HCT116 (cell line): ENCODE data around the gene TSKU. TPM values are rescaled to one million over a fixed set of nuclear protein-coding genes. Genes with fewer than 3 reads are reported as not detected.

Experiments used
- ATAC-seq: fragments of 200-7000 bp; cut with Tn5 transposase; 2 replicates; pipeline ENCODE4 v1.9.1; 2020; ENCODE audit warnings: mild to moderate bottlenecking, moderate library complexity
- BruUV-seq: library from RNA; stranded (reverse); fragments of 400-500 nt; replicated peaks from 2 replicates; lab custom pipeline; 2021; lab: Mats Ljungman, UMichigan
- CTCF ChIA-PET: fragments of 300-600 bp; sonication (Branson Sonifier 250); formaldehyde crosslinking; loops from one replicate; lab custom pipeline; 2021; ENCODE audit warnings: antibody characterized with exemption; lab: Charles Lee
- POLR2A ChIA-PET: fragments of 300-600, 350-600 bp; sonication (Branson Sonifier 250); formaldehyde crosslinking; loops from one replicate; lab custom pipeline; 2021; ENCODE audit warnings: antibody characterized with exemption; lab: Charles Lee
- RAD21 ChIA-PET, 2 experiments: fragments of 300-600 bp; sonication (Branson Sonifier 250); formaldehyde crosslinking; loops; one replicate each; lab custom pipeline; 2023; ENCODE audit warnings: low total read pairs in 2 of 2; ENCODE audit not compliant: uncharacterized antibody in 2 of 2, unreplicated experiment in 2 of 2, low non-redundant PET in 1 of 2; lab: Charles Lee
- DNase-seq: peaks from one replicate; pipeline ENCODE4 v3.0.0-alpha.2; 2010; ENCODE audit warnings: low read depth, low spot score
- H2AFZ ChIP-seq: fragments of 200-600 bp; shearing (Covaris generic), sonication (generic); 2 replicates; pipeline ENCODE4 v1.6.1; 2017; ENCODE audit warnings: low read depth, mixed run types, mixed read lengths, antibody characterized with exemption, low read length; ENCODE audit not compliant: poor library complexity, severe bottlenecking
- H3K27ac ChIP-seq: 2 replicates; pipeline ENCODE4 v1.5.1; 2012; ENCODE audit warnings: low read depth, low read length
- H3K27me3 ChIP-seq: fragments of 200-600 bp; sonication (generic); 2 replicates; pipeline ENCODE4 v1.6.1; 2016; ENCODE audit warnings: mixed run types, low read length, mixed read lengths; ENCODE audit not compliant: insufficient read depth
- H3K36me3 ChIP-seq, 2 experiments: fragments of 200-500 bp in 1 of 2; fragments of 200-600 bp in 1 of 2; sonication (Bioruptor generic) in 1 of 2; sonication (generic) in 1 of 2; 2 replicates each; pipeline versions ENCODE4 v1.5.1 to v1.6.1; 2014 to 2016; ENCODE audit warnings: low read length in 2 of 2, inconsistent platforms in 1 of 2, mixed read lengths in 1 of 2, mixed run types in 1 of 2; ENCODE audit not compliant: insufficient read depth in 2 of 2, control insufficient read depth in 1 of 2
- H3K4me1 ChIP-seq, 2 experiments: fragments of 200-600 bp in 1 of 2; sonication (generic) in 1 of 2; 2 replicates each; pipeline versions ENCODE4 v1.5.1 to v1.6.1; 2012 to 2017; ENCODE audit warnings: low read length in 2 of 2, inconsistent platforms in 1 of 2, mild to moderate bottlenecking in 1 of 2, mixed read lengths in 1 of 2, mixed run types in 1 of 2, moderate library complexity in 1 of 2; ENCODE audit not compliant: insufficient read depth in 2 of 2, control insufficient read depth in 1 of 2
- H3K4me2 ChIP-seq: fragments of 200-600 bp; sonication (generic); 2 replicates; pipeline ENCODE4 v1.6.1; 2017; ENCODE audit warnings: mixed run types, low read length, mixed read lengths
- H3K4me3 ChIP-seq, 2 experiments: fragments of 200-600 bp in 1 of 2; sonication (generic) in 1 of 2; replicated peaks in 1 of 2; 2 replicates each; pipeline ENCODE4 v1.5.1; 2011 to 2016; ENCODE audit warnings: low read length in 2 of 2, control low read depth in 1 of 2, low read depth in 1 of 2, mild to moderate bottlenecking in 1 of 2, mixed read lengths in 1 of 2, mixed run types in 1 of 2
- H3K79me2 ChIP-seq: fragments of 200-600 bp; sonication (generic); 2 replicates; pipeline ENCODE4 v1.6.1; 2017; ENCODE audit warnings: mild to moderate bottlenecking, mixed run types, low read length, moderate library complexity, mixed read lengths; ENCODE audit not compliant: insufficient read depth
- H3K9ac ChIP-seq: fragments of 200-600 bp; sonication (generic); 2 replicates; pipeline ENCODE4 v1.6.1; 2016; ENCODE audit warnings: low read length, mixed read lengths
- H3K9me2 ChIP-seq: fragments of 200-600 bp; sonication (generic), shearing (Covaris generic); 2 replicates; pipeline ENCODE4 v1.6.1; 2017; ENCODE audit warnings: mixed run types, mild to moderate bottlenecking, moderate library complexity; ENCODE audit not compliant: insufficient read depth
- H3K9me3 ChIP-seq, 2 experiments: fragments of 200-500 bp in 1 of 2; fragments of 200-600 bp in 1 of 2; sonication (Bioruptor generic) in 1 of 2; sonication (generic) in 1 of 2; 2 replicates each; pipeline ENCODE4 v1.6.1; 2014 to 2017; ENCODE audit warnings: low read length in 2 of 2, mixed read lengths in 2 of 2, inconsistent platforms in 1 of 2, low read depth in 1 of 2, mild to moderate bottlenecking in 1 of 2, mixed run types in 1 of 2, moderate library complexity in 1 of 2; ENCODE audit not compliant: control insufficient read depth in 1 of 2, insufficient read depth in 1 of 2
- H4K20me1 ChIP-seq: fragments of 200-600 bp; sonication (generic), shearing (Covaris generic); 2 replicates; pipeline ENCODE4 v1.6.1; 2017; ENCODE audit warnings: mixed run types, mild to moderate bottlenecking, moderate library complexity; ENCODE audit not compliant: insufficient read depth
- ATF3 ChIP-seq: IDR thresholded peaks from 2 replicates; pipeline ENCODE4 v1.6.1; 2012
- CEBPB ChIP-seq: IDR thresholded peaks from 2 replicates; pipeline ENCODE4 v1.6.1; 2012; ENCODE audit warnings: low read depth
- CTCF ChIP-seq, 3 experiments: fragments of 200-600 bp in 1 of 3; sonication (generic) in 1 of 3; IDR thresholded peaks in 2 of 3; conservative IDR thresholded peaks in 1 of 3; 2 replicates each; pipeline ENCODE4 v1.5.1; 2012 to 2017; ENCODE audit warnings: low read depth in 2 of 3, low read length in 2 of 3, antibody characterized with exemption in 1 of 3, borderline replicate concordance in 1 of 3, control low read depth in 1 of 3, mild to moderate bottlenecking in 1 of 3, mixed read lengths in 1 of 3, mixed run types in 1 of 3, moderate library complexity in 1 of 3; ENCODE audit not compliant: insufficient read depth in 1 of 3
- EGR1 ChIP-seq: IDR thresholded peaks from 2 replicates; pipeline ENCODE4 v1.6.1; 2012; ENCODE audit warnings: low read depth
- ELF1 ChIP-seq: IDR thresholded peaks from 2 replicates; pipeline ENCODE4 v1.6.1; 2012; ENCODE audit warnings: low read depth, borderline replicate concordance
- POLR2A ChIP-seq: IDR thresholded peaks from 2 replicates; pipeline ENCODE4 v1.7.0; 2011; ENCODE audit warnings: borderline replicate concordance; ENCODE audit not compliant: insufficient read depth, insufficient read length; ENCODE audit errors: extremely low read depth
- RAD21 ChIP-seq: IDR thresholded peaks from 2 replicates; pipeline ENCODE4 v1.6.1; 2012; ENCODE audit warnings: low read depth, mild to moderate bottlenecking
- SP1 ChIP-seq: IDR thresholded peaks from 2 replicates; pipeline ENCODE4 v1.6.1; 2012; ENCODE audit warnings: low read depth
- SRF ChIP-seq: IDR thresholded peaks from 2 replicates; pipeline ENCODE4 v1.6.1; 2012; ENCODE audit warnings: low read depth
- TCF7L2 ChIP-seq: IDR thresholded peaks from 2 replicates; pipeline ENCODE4 v1.7.0; 2011; ENCODE audit warnings: borderline replicate concordance, inconsistent platforms; ENCODE audit not compliant: insufficient read depth, insufficient read length; ENCODE audit errors: extremely low read depth
- YY1 ChIP-seq: IDR thresholded peaks from 2 replicates; pipeline ENCODE4 v1.6.1; 2011; ENCODE audit warnings: low read length, low read depth, moderate library complexity, mild to moderate bottlenecking; ENCODE audit not compliant: insufficient replicate concordance; ENCODE audit errors: extremely low read depth
- ZBTB33 ChIP-seq: IDR thresholded peaks from 2 replicates; pipeline ENCODE4 v1.6.1; 2011; ENCODE audit warnings: mild to moderate bottlenecking, low read length, moderate library complexity; ENCODE audit not compliant: insufficient replicate concordance; ENCODE audit errors: extremely low read depth
- intact Hi-C: fragments of 100-400 bp; cut with micrococcal nuclease; formaldehyde crosslinking; loops from 2 replicates; pipeline ENCODE4 v1.10.0; 2022
- total RNA-seq: library from RNA; stranded (reverse); gene quantifications from one replicate; pipeline ENCODE4 v1.2.1, GENCODE V29; 2021; ENCODE audit not compliant: unreplicated experiment

The TSKU gene
- total RNA-seq, 1 experiment from 2014 or later: 21.9 TPM

- ChIA-PET POLR2A (no interaction called here), CTCF (interaction anchor here (1.6 kb wide), 1 partner anchor 14 kb away, joined by 7 read pairs; no protein-coding TSS in a partner anchor), RAD21 (no interaction called here)
- H3K36me3 ChIP-seq: no peaks in the 10 kb centered on the region
- no peak overlapping the region for H3K4me3 ChIP-seq
- ATAC-seq (no peak), DNase-seq (no peak)
- no peaks in the 10 kb centered on the region for H3K27me3 ChIP-seq
- H3K79me2 ChIP-seq: no peaks in the 10 kb centered on the region
- H3K9ac ChIP-seq: no peak overlapping the region
- H3K9me2 ChIP-seq: no peaks in the 10 kb centered on the region
- no peaks in the 10 kb centered on the region for H3K4me1 ChIP-seq
- H3K9me3 ChIP-seq: no peaks in the 10 kb centered on the region
- intact Hi-C loops: no loop called here
- no TSS peak for BruUV-seq
- H3K27ac ChIP-seq: no peak overlapping the region
- H2AFZ ChIP-seq: no peak overlapping the region
- TF ChIP-seq POLR2A: no peak
- no peak for TF ChIP-seq YY1
- no peak for TF ChIP-seq ZBTB33
- TF ChIP-seq ELF1: no peak
- TF ChIP-seq SP1: no peak
- TF ChIP-seq, all 23 proteins: peak for 0
- Histone ChIP-seq H4K20me1 (no peaks in the 10 kb centered on the region), H3K4me2 (no peak overlapping the region)
Observed at GRCh38 chr11:76736773-76737495, 46.2 kb upstream of the TSKU start.

- intact Hi-C loops: no loop called here
- no peaks in the 10 kb centered on the region for H3K9me2 ChIP-seq
- no peak for ATAC-seq
- H3K4me1 ChIP-seq: no peaks in the 10 kb centered on the region
- no peaks in the 10 kb centered on the region for H3K27me3 ChIP-seq
- no peak overlapping the region for H3K4me2 ChIP-seq
- H3K36me3 ChIP-seq: no peaks in the 10 kb centered on the region
- H3K4me3 ChIP-seq: no peak overlapping the region
- no peak overlapping the region for H3K9ac ChIP-seq
- ChIA-PET POLR2A (no interaction called here), RAD21 (no interaction called here), CTCF (no interaction called here)
- H3K27ac ChIP-seq: no peak overlapping the region
- no peak for DNase-seq
- H3K79me2 ChIP-seq: no peaks in the 10 kb centered on the region
- BruUV-seq: no TSS peak
- H4K20me1 ChIP-seq: no peaks in the 10 kb centered on the region
- H3K9me3 ChIP-seq: no peaks in the 10 kb centered on the region
- no peak overlapping the region for H2AFZ ChIP-seq
- TF ChIP-seq TCF7L2 (no peak), CEBPB (no peak), ATF3 (no peak), SP1 (no peak), CTCF (IDR thresholded peaks at IDR 0.05 in 2 of 3, conservative IDR thresholded peaks at IDR 0.05 in 1 of 3; ENCODE audit: borderline replicate concordance in 1 of 3, insufficient read depth in 1 of 3, low read depth in 2 of 3, low read length in 2 of 3) (no peak), RAD21 (no peak), SRF (no peak), EGR1 (no peak)
Observed at GRCh38 chr11:76738618-76739240, 44.4 kb upstream of the TSKU start.
